K562 (cell line): ENCODE measurements around the gene CLCN6. TPM values are rescaled to one million over a fixed set of nuclear protein-coding genes. Genes with fewer than 3 reads are reported as not detected.

Experiments
- ARNT ChIP-seq, 2 experiments: fragments of 450-650 bp; IDR thresholded peaks; 2 replicates each; pipeline ENCODE4 v1.6.1; 2016; ENCODE audit warnings: mild to moderate bottlenecking in 1 of 2
- CBFB ChIP-seq: sonication (generic); formaldehyde crosslinking; IDR thresholded peaks from 2 replicates; pipeline ENCODE4 v1.4.0; 2020; ENCODE audit warnings: mild to moderate bottlenecking, missing genetic modification reagents
- CEBPG ChIP-seq, 3 experiments: fragments of 200-800 bp in 1 of 3; sonication (Bioruptor generic) in 1 of 3; sonication (generic) in 1 of 3; formaldehyde crosslinking in 1 of 3; IDR thresholded peaks in 2 of 3; conservative IDR thresholded peaks in 1 of 3; 2 replicates each; pipeline versions ENCODE4 v1.6.1 to v1.8.0; 2016 to 2022; ENCODE audit warnings: missing compliant biosample characterization in 2 of 3, missing genetic modification characterization in 2 of 3, mild to moderate bottlenecking in 1 of 3, missing genetic modification reagents in 1 of 3
- CHCHD3 ChIP-seq: fragments of 250-450 bp; sonication (Bioruptor Pico); IDR thresholded peaks from 2 replicates; pipeline ENCODE4 v2.1.2; 2022; ENCODE audit warnings: mild to moderate bottlenecking
- FOXJ2 ChIP-seq: fragments of 200-800 bp; sonication (Bioruptor generic); IDR thresholded peaks from 2 replicates; pipeline ENCODE4 v1.6.1; 2016; ENCODE audit warnings: missing genetic modification characterization, missing compliant biosample characterization
- HNRNPK ChIP-seq: fragments of 200-400 bp; formaldehyde crosslinking; IDR thresholded peaks from one replicate; pipeline ENCODE4 v1.6.1; 2018; ENCODE audit warnings: mild to moderate bottlenecking, low read depth, low read length; ENCODE audit not compliant: poor library complexity, severe bottlenecking
- JUND ChIP-seq, 2 experiments: IDR thresholded peaks; 2 replicates in 1 of 2; 3 replicates in 1 of 2; pipeline ENCODE4 v1.6.1; 2011; ENCODE audit warnings: borderline replicate concordance in 2 of 2, low read depth in 2 of 2, low read length in 2 of 2, improper control_type of control experiment in 1 of 2, missing biosample characterization in 1 of 2, missing genetic modification characterization in 1 of 2, missing genetic modification reagents in 1 of 2
- LCOR ChIP-seq: sonication (generic); formaldehyde crosslinking; IDR thresholded peaks from 2 replicates; pipeline ENCODE4 v1.8.0; 2022; ENCODE audit warnings: mild to moderate bottlenecking, missing genetic modification reagents
- MCM3 ChIP-seq: fragments of 450-650 bp; IDR thresholded peaks from 2 replicates; pipeline ENCODE4 v1.6.1; 2016
- MECOM ChIP-seq: fragments of 250-450 bp; sonication (Bioruptor Pico); IDR thresholded peaks from 2 replicates; pipeline ENCODE4 v1.8.0; 2022; ENCODE audit warnings: inconsistent platforms
- POLR2AphosphoS2 ChIP-seq: IDR thresholded peaks from 2 replicates; pipeline ENCODE4 v1.6.1; 2012; ENCODE audit warnings: low read length, improper control_type of control experiment
- RCOR1 ChIP-seq, 2 experiments: IDR thresholded peaks; 2 replicates each; pipeline ENCODE4 v1.6.1; 2012; ENCODE audit warnings: low read depth in 2 of 2, low read length in 2 of 2, borderline replicate concordance in 1 of 2, improper control_type of control experiment in 1 of 2
- SMARCA4 ChIP-seq: fragments of 450-650 bp; IDR thresholded peaks from 2 replicates; pipeline ENCODE4 v1.6.1; 2016
- TAF1 ChIP-seq: IDR thresholded peaks from 2 replicates; pipeline ENCODE4 v1.6.1; 2011; ENCODE audit warnings: mild to moderate bottlenecking, low read length, moderate library complexity; ENCODE audit not compliant: insufficient read depth, control insufficient read depth, severe bottlenecking; ENCODE audit errors: extremely low read depth
- TAL1 ChIP-seq: fragments of 450-650 bp; IDR thresholded peaks from 2 replicates; pipeline ENCODE4 v1.6.1; 2016; ENCODE audit warnings: mild to moderate bottlenecking
- TBL1XR1 ChIP-seq, 2 experiments: IDR thresholded peaks; 2 replicates each; pipeline ENCODE4 v1.6.1; 2012; ENCODE audit warnings: improper control_type of control experiment in 2 of 2, low read length in 2 of 2, mild to moderate bottlenecking in 1 of 2
- WHSC1 ChIP-seq: IDR thresholded peaks from one replicate; pipeline ENCODE4 v1.6.1; 2012; ENCODE audit warnings: low read length, control low read depth, inconsistent platforms
- ZFP1 ChIP-seq: fragments of 450-650 bp; formaldehyde crosslinking; IDR thresholded peaks from 2 replicates; pipeline ENCODE4 v1.4.0; 2020; ENCODE audit warnings: mild to moderate bottlenecking, mixed read lengths
- ZKSCAN1 ChIP-seq: fragments of 150-350 bp; IDR thresholded peaks from 2 replicates; pipeline ENCODE4 v1.6.1; 2016; ENCODE audit warnings: low read depth, low read length
- ZNF436 ChIP-seq: fragments of 250-450, 450-650 bp; sonication (Bioruptor Pico); formaldehyde crosslinking; IDR thresholded peaks from 2 replicates; pipeline ENCODE4 v1.7.0; 2020; ENCODE audit warnings: mild to moderate bottlenecking
- ZNF445 ChIP-seq: fragments of 250-450 bp; sonication (Bioruptor Pico); IDR thresholded peaks from 2 replicates; pipeline ENCODE4 v1.4.0; 2020; ENCODE audit warnings: low read depth, mild to moderate bottlenecking, moderate library complexity
- ZSCAN29 ChIP-seq: fragments of 450-650 bp; IDR thresholded peaks from 2 replicates; pipeline ENCODE4 v1.6.1; 2017
- polyA plus RNA-seq, 8 experiments: library from polyadenylated mRNA; depleted of rRNA in 4 of 8; stranded (reverse) in 5 of 8; unstranded in 3 of 8; fragments of >200 nt; fragmentation: Nextera tagmentation in 2 of 8; fragmentation: Illumina TruSeq in 1 of 8; extraction: Ambion mirVana in 2 of 8; extraction: Trizol in 1 of 8; gene quantifications; 2 replicates each; pipeline versions ENCODE4 v1.2.1 to v1.2.3, GENCODE V29; 2011 to 2014; ENCODE audit warnings: inconsistent platforms in 1 of 8, missing spikeins in 1 of 8
- total RNA-seq, 7 experiments: library from RNA; depleted of rRNA in 6 of 7; stranded (reverse); fragments of >200 nt in 6 of 7; fragmentation: Illumina TruSeq in 2 of 7; extraction: Trizol in 2 of 7; gene quantifications; 2 replicates each; pipeline versions ENCODE4 v1.2.1 to v1.2.3, GENCODE V29; 2011 to 2021; ENCODE audit warnings: low replicate concordance in 1 of 7
- TF ChIP-seq, protein P1 (sequence below): fragments of 200-800 bp; sonication (Bioruptor generic); IDR thresholded peaks from 2 replicates; pipeline ENCODE4 v1.6.1; 2016; ENCODE audit warnings: missing genetic modification characterization, missing compliant biosample characterization

CLCN6 gene
- total and polyA plus RNA-seq, 9 of the 15 experiments (the other 6 are each of a cell fraction or from before 2014, with no cell fraction given) = 2.0 to 21.8 (median 13.6) TPM

DNA sequence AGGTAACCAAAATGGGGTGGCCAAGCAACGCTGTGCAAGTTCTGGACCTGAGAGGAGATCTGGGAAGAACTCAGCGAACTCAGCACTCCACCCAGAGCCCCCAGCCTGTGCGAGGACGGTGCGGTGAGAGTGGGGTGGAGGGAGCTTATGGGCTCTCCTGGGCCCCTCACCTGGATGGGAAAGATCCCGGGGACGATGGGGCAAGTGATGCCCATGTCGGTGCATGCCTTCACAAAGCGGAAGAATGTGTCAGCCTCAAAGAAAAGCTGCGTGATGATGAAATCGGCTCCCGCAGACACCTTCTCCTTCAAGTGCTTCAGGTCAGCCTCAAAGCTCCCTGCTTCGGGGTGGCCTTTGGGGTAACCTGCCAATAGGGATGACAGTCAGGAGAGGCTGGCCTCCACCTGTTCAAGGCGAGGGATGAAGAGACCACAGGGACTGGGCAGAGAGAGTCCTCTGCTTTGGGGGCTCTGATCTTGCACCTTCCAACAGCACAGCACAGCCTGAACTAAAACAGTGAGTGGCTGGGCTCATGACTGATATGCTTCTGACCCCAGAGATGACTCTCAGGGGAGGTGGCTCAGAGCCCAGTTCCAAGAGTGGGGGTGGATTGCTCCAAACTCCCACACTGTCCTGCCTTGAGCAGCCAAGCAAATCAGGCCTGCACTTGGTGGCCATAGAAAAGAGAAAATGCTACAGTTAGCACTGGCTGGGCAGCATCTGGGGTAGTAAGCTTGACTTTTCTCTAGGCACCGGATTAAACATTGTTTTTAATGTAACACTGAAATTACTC is 9.8 kb upstream of the CLCN6 start (continued):
- TF ChIP-seq, protein P1, sequence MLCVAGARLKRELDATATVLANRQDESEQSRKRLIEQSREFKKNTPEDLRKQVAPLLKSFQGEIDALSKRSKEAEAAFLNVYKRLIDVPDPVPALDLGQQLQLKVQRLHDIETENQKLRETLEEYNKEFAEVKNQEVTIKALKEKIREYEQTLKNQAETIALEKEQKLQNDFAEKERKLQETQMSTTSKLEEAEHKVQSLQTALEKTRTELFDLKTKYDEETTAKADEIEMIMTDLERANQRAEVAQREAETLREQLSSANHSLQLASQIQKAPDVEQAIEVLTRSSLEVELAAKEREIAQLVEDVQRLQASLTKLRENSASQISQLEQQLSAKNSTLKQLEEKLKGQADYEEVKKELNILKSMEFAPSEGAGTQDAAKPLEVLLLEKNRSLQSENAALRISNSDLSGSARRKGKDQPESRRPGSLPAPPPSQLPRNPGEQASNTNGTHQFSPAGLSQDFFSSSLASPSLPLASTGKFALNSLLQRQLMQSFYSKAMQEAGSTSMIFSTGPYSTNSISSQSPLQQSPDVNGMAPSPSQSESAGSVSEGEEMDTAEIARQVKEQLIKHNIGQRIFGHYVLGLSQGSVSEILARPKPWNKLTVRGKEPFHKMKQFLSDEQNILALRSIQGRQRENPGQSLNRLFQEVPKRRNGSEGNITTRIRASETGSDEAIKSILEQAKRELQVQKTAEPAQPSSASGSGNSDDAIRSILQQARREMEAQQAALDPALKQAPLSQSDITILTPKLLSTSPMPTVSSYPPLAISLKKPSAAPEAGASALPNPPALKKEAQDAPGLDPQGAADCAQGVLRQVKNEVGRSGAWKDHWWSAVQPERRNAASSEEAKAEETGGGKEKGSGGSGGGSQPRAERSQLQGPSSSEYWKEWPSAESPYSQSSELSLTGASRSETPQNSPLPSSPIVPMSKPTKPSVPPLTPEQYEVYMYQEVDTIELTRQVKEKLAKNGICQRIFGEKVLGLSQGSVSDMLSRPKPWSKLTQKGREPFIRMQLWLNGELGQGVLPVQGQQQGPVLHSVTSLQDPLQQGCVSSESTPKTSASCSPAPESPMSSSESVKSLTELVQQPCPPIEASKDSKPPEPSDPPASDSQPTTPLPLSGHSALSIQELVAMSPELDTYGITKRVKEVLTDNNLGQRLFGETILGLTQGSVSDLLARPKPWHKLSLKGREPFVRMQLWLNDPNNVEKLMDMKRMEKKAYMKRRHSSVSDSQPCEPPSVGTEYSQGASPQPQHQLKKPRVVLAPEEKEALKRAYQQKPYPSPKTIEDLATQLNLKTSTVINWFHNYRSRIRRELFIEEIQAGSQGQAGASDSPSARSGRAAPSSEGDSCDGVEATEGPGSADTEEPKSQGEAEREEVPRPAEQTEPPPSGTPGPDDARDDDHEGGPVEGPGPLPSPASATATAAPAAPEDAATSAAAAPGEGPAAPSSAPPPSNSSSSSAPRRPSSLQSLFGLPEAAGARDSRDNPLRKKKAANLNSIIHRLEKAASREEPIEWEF = peak; percentile 59
- peak; percentile 92 for TF ChIP-seq WHSC1
- 0 out of 2 replicates have a peak, but pooled peaks have one; percentile 29 for TF ChIP-seq ZSCAN29
- TF ChIP-seq RCOR1 (IDR thresholded peaks at IDR 0.05; ENCODE audit: borderline replicate concordance in 1 of 2, low read depth in 2 of 2, low read length in 2 of 2) = peak in 1 of 2 experiments; percentile 80; a peak in 1 of 4 replicates
- TF ChIP-seq HNRNPK = no peak
- TF ChIP-seq LCOR (CRISPR knock-in tag) = no peak
- peak in 1 of 2 experiments; percentile 59; a peak in 2 of 4 replicates for TF ChIP-seq ARNT (IDR thresholded peaks at IDR 0.05)
- TF ChIP-seq POLR2AphosphoS2 = 0 out of 2 replicates have a peak, but pooled peaks have one; percentile 8
- no peak for TF ChIP-seq FOXJ2 (tag)
- peak; percentile 31 for TF ChIP-seq MECOM (CRISPR knock-in tag)
- TF ChIP-seq TAF1 = peak; percentile 66
- TF ChIP-seq CBFB (CRISPR knock-in tag) = peak; percentile 44; the same call in 1 of the 2 replicates
- 0 out of 2 replicates have a peak, but pooled peaks have one; percentile 52 for TF ChIP-seq ZNF445 (CRISPR knock-in tag)
- peak; percentile 79 for TF ChIP-seq CEBPG (CRISPR knock-in tag; IDR thresholded peaks at IDR 0.05)
- TF ChIP-seq CEBPG (tag; conservative IDR thresholded peaks at IDR 0.05 in 1 of 2, IDR thresholded peaks at IDR 0.05 in 1 of 2) = peak; percentile 71 to 86
- TF ChIP-seq TAL1 = peak; percentile 4; the same call in 1 of the 2 replicates
- TF ChIP-seq ZKSCAN1 = peak; percentile 25; the same call in 1 of the 2 replicates
- peak; percentile 21 to 51; a peak in 1 of 4 replicates for TF ChIP-seq TBL1XR1 (IDR thresholded peaks at IDR 0.05; ENCODE audit: low read length in 2 of 2)
- peak; percentile 67; the same call in 1 of the 2 replicates for TF ChIP-seq SMARCA4
- TF ChIP-seq MCM3 = no peak
- TF ChIP-seq ZFP1 (CRISPR knock-in tag) = peak; percentile 58; the same call in 1 of the 2 replicates
- no peak for TF ChIP-seq ZNF436 (CRISPR knock-in tag)
- TF ChIP-seq JUND (IDR thresholded peaks at IDR 0.05; ENCODE audit: borderline replicate concordance, low read depth, low read length) = peak; percentile 77
- peak; percentile 60; the same call in 1 of the 3 replicates for TF ChIP-seq JUND (tag; IDR thresholded peaks at IDR 0.05; ENCODE audit: borderline replicate concordance, low read depth, low read length)
- TF ChIP-seq CHCHD3 (CRISPR knock-in tag) = no peak
